ENCODE measurements around the gene KCTD5. TPM values are rescaled to one million over a fixed set of nuclear protein-coding genes. Genes with fewer than 3 reads are reported as not detected.

Gene KCTD5
- total RNA-seq, 1 experiment from 2014 or later, result 27.8 TPM

DNA sequence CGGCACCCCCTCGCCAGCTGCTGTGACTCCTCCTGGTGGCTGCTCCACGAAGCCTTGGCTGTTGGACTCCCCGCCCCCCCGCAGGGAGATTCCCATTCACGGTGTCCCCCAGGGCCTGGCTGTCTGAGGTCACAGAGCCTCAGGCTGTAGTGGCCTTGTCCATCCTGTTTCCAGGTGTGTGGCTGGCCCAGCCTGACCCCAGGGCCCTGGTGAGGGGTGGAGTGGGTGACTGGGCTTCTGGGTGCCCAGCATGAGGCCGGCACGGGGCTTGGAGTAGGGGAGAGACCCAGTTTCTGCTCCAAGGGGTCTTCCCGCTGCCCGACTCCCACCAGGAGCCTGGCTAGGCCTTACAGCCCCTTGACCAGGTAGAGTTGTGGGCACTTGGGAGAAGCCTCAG lies 27.3 kb downstream of the KCTD5 start (continued):
- TF ChIP-seq ZNF281 (CRISPR knock-in tag; IDR thresholded peaks at IDR 0.05), result no peak
- no peak for TF ChIP-seq ZNF138 (CRISPR knock-in tag; conservative IDR thresholded peaks at IDR 0.05)
- TF ChIP-seq SOX15 (CRISPR knock-in tag; IDR thresholded peaks at IDR 0.05), result no peak
- TF ChIP-seq ERG (CRISPR knock-in tag; IDR thresholded peaks at IDR 0.05), result no peak
- TF ChIP-seq, protein P1, sequence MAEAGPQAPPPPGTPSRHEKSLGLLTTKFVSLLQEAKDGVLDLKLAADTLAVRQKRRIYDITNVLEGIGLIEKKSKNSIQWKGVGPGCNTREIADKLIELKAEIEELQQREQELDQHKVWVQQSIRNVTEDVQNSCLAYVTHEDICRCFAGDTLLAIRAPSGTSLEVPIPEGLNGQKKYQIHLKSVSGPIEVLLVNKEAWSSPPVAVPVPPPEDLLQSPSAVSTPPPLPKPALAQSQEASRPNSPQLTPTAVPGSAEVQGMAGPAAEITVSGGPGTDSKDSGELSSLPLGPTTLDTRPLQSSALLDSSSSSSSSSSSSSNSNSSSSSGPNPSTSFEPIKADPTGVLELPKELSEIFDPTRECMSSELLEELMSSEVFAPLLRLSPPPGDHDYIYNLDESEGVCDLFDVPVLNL (CRISPR knock-in tag; IDR thresholded peaks at IDR 0.05; ENCODE audit: borderline replicate concordance, low read depth), result no peak
- TF ChIP-seq IRF2 (CRISPR knock-in tag; IDR thresholded peaks at IDR 0.05; ENCODE audit: borderline replicate concordance, low read depth), result no peak
- TF ChIP-seq, protein P2, sequence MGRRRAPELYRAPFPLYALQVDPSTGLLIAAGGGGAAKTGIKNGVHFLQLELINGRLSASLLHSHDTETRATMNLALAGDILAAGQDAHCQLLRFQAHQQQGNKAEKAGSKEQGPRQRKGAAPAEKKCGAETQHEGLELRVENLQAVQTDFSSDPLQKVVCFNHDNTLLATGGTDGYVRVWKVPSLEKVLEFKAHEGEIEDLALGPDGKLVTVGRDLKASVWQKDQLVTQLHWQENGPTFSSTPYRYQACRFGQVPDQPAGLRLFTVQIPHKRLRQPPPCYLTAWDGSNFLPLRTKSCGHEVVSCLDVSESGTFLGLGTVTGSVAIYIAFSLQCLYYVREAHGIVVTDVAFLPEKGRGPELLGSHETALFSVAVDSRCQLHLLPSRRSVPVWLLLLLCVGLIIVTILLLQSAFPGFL (CRISPR knock-in tag; IDR thresholded peaks at IDR 0.05; ENCODE audit: borderline replicate concordance), result no peak
- no peak for TF ChIP-seq ZNF396 (CRISPR knock-in tag; IDR thresholded peaks at IDR 0.05; ENCODE audit: borderline replicate concordance)
- TF ChIP-seq ATF2 (CRISPR knock-in tag; IDR thresholded peaks at IDR 0.05; ENCODE audit: borderline replicate concordance, low read depth), result no peak
- no peak for TF ChIP-seq TEAD1 (CRISPR knock-in tag; IDR thresholded peaks at IDR 0.05)

- Mint-ChIP-seq H3K4me1 (peaks cover 3% of the 10 kb centered on the region; the same call in 1 of the 2 replicates), H3K9me3 (no peaks in the 10 kb centered on the region), H3K27me3 (ENCODE audit: low read depth) (no peaks in the 10 kb centered on the region), H3K27ac (no peak overlapping the region), H3K36me3 (peaks cover 10% of the 10 kb centered on the region), H3K4me3 (no peak overlapping the region)
- ChIA-PET POLR2A (no interaction called here), CTCF (no interaction called here)
- no peak for ATAC-seq
- DNase-seq (ENCODE audit: low spot score), result no peak
- TF ChIP-seq AFF4 (CRISPR knock-in tag; IDR thresholded peaks at IDR 0.05; ENCODE audit: borderline replicate concordance) (no peak), ETV6 (CRISPR knock-in tag; IDR thresholded peaks at IDR 0.05) (no peak)
Measured at GRCh38 chr16:2710021-2710710, 27.8 kb downstream of the KCTD5 start.
